ENCODE measurements around the gene FRMD8. TPM values are rescaled to one million over a fixed set of nuclear protein-coding genes. Genes with fewer than 3 reads are reported as not detected.

Gene FRMD8
- total RNA-seq, 1 experiment from 2014 or later = 22.7 TPM

DNA sequence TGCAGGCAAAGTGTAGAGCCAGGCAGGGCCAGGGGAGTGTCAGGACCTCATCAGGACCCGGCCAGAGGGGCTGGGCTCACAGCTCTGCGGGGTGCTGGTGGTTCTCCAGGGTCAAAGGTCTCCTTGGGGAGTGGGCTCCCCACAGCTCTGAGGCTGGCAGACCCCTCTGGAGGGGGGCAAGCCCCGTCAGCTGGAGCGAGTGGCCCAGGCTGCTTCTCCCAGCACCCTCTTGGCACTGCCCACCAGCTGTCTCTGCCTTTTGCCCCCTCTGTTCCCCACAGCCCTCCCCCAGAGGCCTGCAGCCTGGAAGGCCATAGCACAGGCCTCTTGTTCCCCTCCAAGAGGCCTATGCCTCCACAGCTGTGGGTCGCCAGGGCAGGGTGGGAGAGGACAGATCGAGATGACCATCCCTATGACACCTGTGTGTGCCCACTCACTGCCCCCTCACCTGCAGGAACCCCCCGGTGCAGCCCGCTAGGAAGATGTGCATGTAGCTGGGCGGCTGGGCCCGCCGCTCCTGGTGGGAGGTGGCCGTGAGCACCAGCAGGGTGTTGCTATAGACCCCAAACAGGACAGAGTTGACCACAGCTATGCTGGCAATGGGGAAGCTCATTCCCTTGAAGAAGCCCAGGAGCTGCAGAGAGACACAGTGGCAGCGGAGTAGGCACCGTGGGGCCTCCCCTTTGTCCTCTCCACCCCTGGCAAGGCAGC lies 7.4 kb upstream of the FRMD8 start:
- no peaks in the 10 kb centered on the region for H3K36me3 Mint-ChIP-seq (ENCODE audit: insufficient read depth in 1 of 3, low read depth in 3 of 3)
- H3K56ac ChIP-seq (ENCODE audit: insufficient read length, low read depth, low read length) = no peak overlapping the region
- no peak overlapping the region for H3K14ac ChIP-seq (ENCODE audit: insufficient read depth, low read length)
- H2BK12ac ChIP-seq (ENCODE audit: insufficient read length, low read depth, low read length) = no peak overlapping the region
- no peak overlapping the region for H2BK20ac ChIP-seq (ENCODE audit: low read depth, low read length, poor library complexity, severe bottlenecking)
- H3K79me1 ChIP-seq (ENCODE audit: insufficient read depth, low read depth, low read length, poor library complexity, severe bottlenecking) = no peaks in the 10 kb centered on the region
- H3K23me2 ChIP-seq (ENCODE audit: insufficient read length, low read depth, low read length, poor library complexity, severe bottlenecking) = no peaks in the 10 kb centered on the region
- no peak overlapping the region for H3T11ph ChIP-seq (ENCODE audit: low read length)
- no peak overlapping the region for H3K18ac ChIP-seq (ENCODE audit: insufficient read length, low read depth, low read length)
- H3K4me1 Mint-ChIP-seq = peaks cover 14 to 22% of the 10 kb centered on the region in 2 experiments
- no peak for DNase-seq
- H3K27ac ChIP-seq (ENCODE audit: insufficient read length, low read depth, low read length) = no peak overlapping the region
- WGBS (ENCODE audit: extremely low coverage, insufficient read length, low lambda C conversion rate) = no CpG with 5 or more reads among the region's 14 CpGs
- H3K4ac ChIP-seq (ENCODE audit: low read depth, low read length) = no peak overlapping the region
- H3K79me2 ChIP-seq (ENCODE audit: insufficient read depth, low read length) = no peaks in the 10 kb centered on the region
- no peak overlapping the region for H3K4me2 ChIP-seq (ENCODE audit: insufficient read depth, insufficient read length, low read length)
- H3K9ac ChIP-seq (ENCODE audit: extremely low read depth, insufficient read length, low read length) = no peak overlapping the region
- H2AFZ ChIP-seq (ENCODE audit: low read length) = no peak overlapping the region
- H4K8ac ChIP-seq (replicated peaks; ENCODE audit: insufficient read length, low read depth, low read length) = no peak overlapping the region
- H2AK5ac ChIP-seq (ENCODE audit: insufficient read length, low read length) = no peak overlapping the region
- TF ChIP-seq, protein P1, sequence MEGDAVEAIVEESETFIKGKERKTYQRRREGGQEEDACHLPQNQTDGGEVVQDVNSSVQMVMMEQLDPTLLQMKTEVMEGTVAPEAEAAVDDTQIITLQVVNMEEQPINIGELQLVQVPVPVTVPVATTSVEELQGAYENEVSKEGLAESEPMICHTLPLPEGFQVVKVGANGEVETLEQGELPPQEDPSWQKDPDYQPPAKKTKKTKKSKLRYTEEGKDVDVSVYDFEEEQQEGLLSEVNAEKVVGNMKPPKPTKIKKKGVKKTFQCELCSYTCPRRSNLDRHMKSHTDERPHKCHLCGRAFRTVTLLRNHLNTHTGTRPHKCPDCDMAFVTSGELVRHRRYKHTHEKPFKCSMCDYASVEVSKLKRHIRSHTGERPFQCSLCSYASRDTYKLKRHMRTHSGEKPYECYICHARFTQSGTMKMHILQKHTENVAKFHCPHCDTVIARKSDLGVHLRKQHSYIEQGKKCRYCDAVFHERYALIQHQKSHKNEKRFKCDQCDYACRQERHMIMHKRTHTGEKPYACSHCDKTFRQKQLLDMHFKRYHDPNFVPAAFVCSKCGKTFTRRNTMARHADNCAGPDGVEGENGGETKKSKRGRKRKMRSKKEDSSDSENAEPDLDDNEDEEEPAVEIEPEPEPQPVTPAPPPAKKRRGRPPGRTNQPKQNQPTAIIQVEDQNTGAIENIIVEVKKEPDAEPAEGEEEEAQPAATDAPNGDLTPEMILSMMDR (conservative IDR thresholded peaks at IDR 0.05) = no peak
- no peaks in the 10 kb centered on the region for H3K27me3 ChIP-seq (ENCODE audit: insufficient read depth, low read length)
- no peak overlapping the region for H3K4me3 Mint-ChIP-seq
- no peak overlapping the region for H2BK5ac ChIP-seq (ENCODE audit: insufficient read length, low read length)
- H3K4me1 ChIP-seq (ENCODE audit: insufficient read depth, low read length) = 0 out of 2 replicates have a peak, but pooled peaks cover 2% of the 10 kb centered on the region
- no peak overlapping the region for H3K23ac ChIP-seq (ENCODE audit: insufficient read length, low read depth, low read length)
- no peaks in the 10 kb centered on the region for H3K9me3 ChIP-seq (ENCODE audit: control insufficient read depth, low read depth, low read length)
- H3K9me3 Mint-ChIP-seq = no peaks in the 10 kb centered on the region
- H2BK15ac ChIP-seq (ENCODE audit: low read depth, low read length) = no peak overlapping the region
- H2BK120ac ChIP-seq (ENCODE audit: low read depth, low read length, poor library complexity, severe bottlenecking) = no peak overlapping the region
- no peak overlapping the region; a peak in 1 of 7 replicates for H3K27ac Mint-ChIP-seq
- H4K91ac ChIP-seq (ENCODE audit: insufficient read length, low read depth, low read length) = no peak overlapping the region
- H3K27me3 Mint-ChIP-seq (ENCODE audit: low read depth) = peaks cover 2% of the 10 kb centered on the region; the same call in 1 of the 2 replicates
- H4K5ac ChIP-seq (ENCODE audit: insufficient read length, low read depth, low read length) = no peak overlapping the region
- H4K20me1 ChIP-seq (ENCODE audit: control insufficient read depth, insufficient read depth, insufficient read length) = no peaks in the 10 kb centered on the region

Measured in H9 (cell line).